Astrocyte (in vitro differentiated cells and primary cell): ENCODE results near the gene PTPRE.

ENCODE experiments used
- EZH2 ChIP-seq: IDR thresholded peaks from 2 replicates; pipeline ENCODE4 v1.6.1; 2012; ENCODE audit warnings: mild to moderate bottlenecking, low read length, inconsistent platforms; ENCODE audit not compliant: insufficient read depth
- TF ChIP-seq, protein P1 (sequence below): IDR thresholded peaks from 2 replicates; pipeline ENCODE4 v1.5.1; 2011; ENCODE audit warnings: low read depth, mild to moderate bottlenecking, inconsistent platforms, low read length, moderate library complexity; ENCODE audit not compliant: insufficient read depth

DNA sequence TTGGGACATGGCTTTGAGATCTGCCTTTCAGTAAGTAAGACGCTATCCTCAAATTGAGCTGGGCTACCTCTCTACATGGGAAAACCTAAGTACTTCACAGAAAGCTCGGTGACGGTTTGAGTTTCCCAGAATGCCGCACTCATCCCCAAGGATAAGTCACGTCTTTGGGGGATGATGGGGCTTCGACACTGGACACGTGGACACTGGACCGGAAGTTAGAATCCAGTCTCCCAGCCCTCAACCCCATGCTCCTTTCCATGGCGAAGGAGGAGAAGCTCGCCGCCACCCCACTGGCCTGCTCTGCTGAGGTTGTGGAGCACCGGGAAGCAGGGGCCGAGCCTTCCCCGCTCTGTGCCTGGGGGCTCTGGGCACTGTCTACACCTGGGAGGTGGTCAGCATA is 27.5 kb downstream of the PTPRE start:
- TF ChIP-seq, protein P1, sequence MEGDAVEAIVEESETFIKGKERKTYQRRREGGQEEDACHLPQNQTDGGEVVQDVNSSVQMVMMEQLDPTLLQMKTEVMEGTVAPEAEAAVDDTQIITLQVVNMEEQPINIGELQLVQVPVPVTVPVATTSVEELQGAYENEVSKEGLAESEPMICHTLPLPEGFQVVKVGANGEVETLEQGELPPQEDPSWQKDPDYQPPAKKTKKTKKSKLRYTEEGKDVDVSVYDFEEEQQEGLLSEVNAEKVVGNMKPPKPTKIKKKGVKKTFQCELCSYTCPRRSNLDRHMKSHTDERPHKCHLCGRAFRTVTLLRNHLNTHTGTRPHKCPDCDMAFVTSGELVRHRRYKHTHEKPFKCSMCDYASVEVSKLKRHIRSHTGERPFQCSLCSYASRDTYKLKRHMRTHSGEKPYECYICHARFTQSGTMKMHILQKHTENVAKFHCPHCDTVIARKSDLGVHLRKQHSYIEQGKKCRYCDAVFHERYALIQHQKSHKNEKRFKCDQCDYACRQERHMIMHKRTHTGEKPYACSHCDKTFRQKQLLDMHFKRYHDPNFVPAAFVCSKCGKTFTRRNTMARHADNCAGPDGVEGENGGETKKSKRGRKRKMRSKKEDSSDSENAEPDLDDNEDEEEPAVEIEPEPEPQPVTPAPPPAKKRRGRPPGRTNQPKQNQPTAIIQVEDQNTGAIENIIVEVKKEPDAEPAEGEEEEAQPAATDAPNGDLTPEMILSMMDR, result no peak
- no peak for TF ChIP-seq EZH2
